PC-9 (cell line): ENCODE results near the gene PDHX.

Experiments
- EZH2 ChIP-seq: fragments of 200-600 bp; sonication (generic); IDR thresholded peaks from 2 replicates; pipeline ENCODE4 v1.8.0; 2017; ENCODE audit warnings: antibody characterized with exemption, low read depth
- TF ChIP-seq, protein P1 (sequence below): fragments of 200-600 bp; sonication (generic); conservative IDR thresholded peaks from 2 replicates; pipeline ENCODE4 v1.6.1; 2017; ENCODE audit warnings: mixed run types, antibody characterized with exemption, mild to moderate bottlenecking, moderate library complexity

- TF ChIP-seq, protein P1, sequence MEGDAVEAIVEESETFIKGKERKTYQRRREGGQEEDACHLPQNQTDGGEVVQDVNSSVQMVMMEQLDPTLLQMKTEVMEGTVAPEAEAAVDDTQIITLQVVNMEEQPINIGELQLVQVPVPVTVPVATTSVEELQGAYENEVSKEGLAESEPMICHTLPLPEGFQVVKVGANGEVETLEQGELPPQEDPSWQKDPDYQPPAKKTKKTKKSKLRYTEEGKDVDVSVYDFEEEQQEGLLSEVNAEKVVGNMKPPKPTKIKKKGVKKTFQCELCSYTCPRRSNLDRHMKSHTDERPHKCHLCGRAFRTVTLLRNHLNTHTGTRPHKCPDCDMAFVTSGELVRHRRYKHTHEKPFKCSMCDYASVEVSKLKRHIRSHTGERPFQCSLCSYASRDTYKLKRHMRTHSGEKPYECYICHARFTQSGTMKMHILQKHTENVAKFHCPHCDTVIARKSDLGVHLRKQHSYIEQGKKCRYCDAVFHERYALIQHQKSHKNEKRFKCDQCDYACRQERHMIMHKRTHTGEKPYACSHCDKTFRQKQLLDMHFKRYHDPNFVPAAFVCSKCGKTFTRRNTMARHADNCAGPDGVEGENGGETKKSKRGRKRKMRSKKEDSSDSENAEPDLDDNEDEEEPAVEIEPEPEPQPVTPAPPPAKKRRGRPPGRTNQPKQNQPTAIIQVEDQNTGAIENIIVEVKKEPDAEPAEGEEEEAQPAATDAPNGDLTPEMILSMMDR = no peak
- no peak for TF ChIP-seq EZH2
These were observed 29.8 kb upstream of the PDHX start for GRCh38 chr11:34886609-34887008.
